ENCODE measurements around the gene MYF6.

The MYF6 gene

GRCh38 chr12:80747800-80748199 lies 40.4 kb downstream of the MYF6 start:
- DNase-seq (ENCODE audit: extremely low spot score, insufficient read length, low read depth) (no peak), FAIRE-seq (no peak)

- FAIRE-seq: no peak
Measured at GRCh38 chr12:80749456-80749855, 42.0 kb downstream of the MYF6 start.

GRCh38 chr12:80752464-80752863 lies 45.0 kb downstream of the MYF6 start:
- FAIRE-seq: no peak

More at GRCh38 chr12:80749456-80749855, 42.0 kb downstream of the MYF6 start:
- no peak for DNase-seq (ENCODE audit: extremely low spot score, insufficient read length, low read depth)

DNA sequence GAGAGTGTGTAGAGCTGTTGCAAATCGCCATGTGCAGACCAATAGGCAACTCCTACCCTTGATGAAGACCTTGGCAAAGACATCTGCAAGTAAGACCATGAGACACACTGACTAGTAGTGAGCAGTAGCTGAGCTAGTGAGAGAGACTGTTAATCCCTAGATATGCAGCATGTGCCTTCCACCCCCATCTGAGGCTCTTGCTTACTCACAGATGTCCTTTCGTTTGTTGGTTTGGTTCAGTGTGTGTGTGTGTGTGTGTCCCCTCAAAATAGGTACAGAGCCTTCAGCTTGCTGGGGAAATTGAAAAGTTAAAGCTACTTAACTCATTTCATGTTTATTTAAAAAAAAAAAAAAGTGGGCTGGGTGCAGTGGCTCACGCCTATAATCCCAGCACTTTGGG lies 46.8 kb downstream of the MYF6 start:
- DNase-seq (ENCODE audit: extremely low spot score, insufficient read length, low read depth): no peak
- no peak for FAIRE-seq

More at GRCh38 chr12:80752464-80752863, 45.0 kb downstream of the MYF6 start:
- DNase-seq (ENCODE audit: extremely low spot score, insufficient read length, low read depth): no peak

DNA sequence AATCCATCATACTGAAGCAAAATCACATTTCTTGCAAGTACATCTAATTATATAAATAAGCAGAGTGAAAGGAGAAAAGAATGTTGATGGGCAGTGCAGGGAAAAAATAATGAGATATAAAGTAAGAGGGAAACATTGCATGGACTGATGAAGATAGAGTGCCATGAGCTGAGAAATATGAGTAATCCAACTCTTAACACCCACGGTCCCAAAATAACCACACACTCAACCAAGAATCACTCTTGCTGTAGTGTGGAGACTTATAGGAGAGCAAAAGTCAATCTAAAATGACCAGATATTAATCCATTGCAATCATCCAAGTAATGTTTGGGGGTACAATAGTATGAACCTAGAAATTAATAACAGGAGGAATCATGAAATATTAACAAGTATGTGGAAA lies 49.4 kb downstream of the MYF6 start:
- no peak for DNase-seq (ENCODE audit: extremely low spot score, insufficient read length, low read depth)
- FAIRE-seq: no peak
